ENCODE data around the gene HOXA2.

GRCh38 chr7:27140126-27140857 lies 37.8 kb upstream of the HOXA2 start:
- TF ChIP-seq, protein P1, sequence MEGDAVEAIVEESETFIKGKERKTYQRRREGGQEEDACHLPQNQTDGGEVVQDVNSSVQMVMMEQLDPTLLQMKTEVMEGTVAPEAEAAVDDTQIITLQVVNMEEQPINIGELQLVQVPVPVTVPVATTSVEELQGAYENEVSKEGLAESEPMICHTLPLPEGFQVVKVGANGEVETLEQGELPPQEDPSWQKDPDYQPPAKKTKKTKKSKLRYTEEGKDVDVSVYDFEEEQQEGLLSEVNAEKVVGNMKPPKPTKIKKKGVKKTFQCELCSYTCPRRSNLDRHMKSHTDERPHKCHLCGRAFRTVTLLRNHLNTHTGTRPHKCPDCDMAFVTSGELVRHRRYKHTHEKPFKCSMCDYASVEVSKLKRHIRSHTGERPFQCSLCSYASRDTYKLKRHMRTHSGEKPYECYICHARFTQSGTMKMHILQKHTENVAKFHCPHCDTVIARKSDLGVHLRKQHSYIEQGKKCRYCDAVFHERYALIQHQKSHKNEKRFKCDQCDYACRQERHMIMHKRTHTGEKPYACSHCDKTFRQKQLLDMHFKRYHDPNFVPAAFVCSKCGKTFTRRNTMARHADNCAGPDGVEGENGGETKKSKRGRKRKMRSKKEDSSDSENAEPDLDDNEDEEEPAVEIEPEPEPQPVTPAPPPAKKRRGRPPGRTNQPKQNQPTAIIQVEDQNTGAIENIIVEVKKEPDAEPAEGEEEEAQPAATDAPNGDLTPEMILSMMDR (conservative IDR thresholded peaks at IDR 0.05 in 1 of 2, IDR thresholded peaks at IDR 0.05 in 1 of 2; ENCODE audit: extremely low read depth in 1 of 2, insufficient read depth in 1 of 2, low read depth in 1 of 2, low read length in 2 of 2), result no peak
- TF ChIP-seq EZH2 (IDR thresholded peaks at IDR 0.05; ENCODE audit: borderline replicate concordance, low read length), result no peak
